Subcutaneous adipose tissue (tissue), 4 donors: ENCODE measurements around the gene KRTAP10-2. TPM values are rescaled to one million over a fixed set of nuclear protein-coding genes. Genes with fewer than 3 reads are reported as not detected.

Source experiments
- CTCF ChIP-seq: fragments of 450-650 bp; IDR thresholded peaks from one replicate; pipeline ENCODE4 v1.5.1; 2016; ENCODE audit warnings: low read depth, mild to moderate bottlenecking, control low read depth, antibody characterized with exemption, moderate library complexity
- total RNA-seq, 4 donors: library from RNA; depleted of rRNA; stranded (reverse); fragments of >200 nt; gene quantifications; one replicate each; pipeline ENCODE4 v1.1.0, GENCODE V29; 2016

KRTAP10-2 gene
- total RNA-seq, 4 donors from 2014 or later: not detected

- no peak for TF ChIP-seq CTCF
Measured at GRCh38 chr21:44547656-44548331, 3.5 kb downstream of the KRTAP10-2 start.

GRCh38 chr21:44544566-44544965 is 6.7 kb downstream of the KRTAP10-2 start:
- TF ChIP-seq CTCF: no peak

- no peak for TF ChIP-seq CTCF
Measured at GRCh38 chr21:44542716-44543115, 8.6 kb downstream of the KRTAP10-2 start.

- no peak for TF ChIP-seq CTCF
Measured at GRCh38 chr21:44540741-44541288, 10.5 kb downstream of the KRTAP10-2 start.

- no peak for TF ChIP-seq CTCF
Measured at GRCh38 chr21:44539991-44540666, 11.2 kb downstream of the KRTAP10-2 start, which contains the start of gene KRTAP10-1. Gene KRTAP10-1, minus strand, starts transcription at chr21:44540195. Its CDS starts 45 bp downstream, at chr21:44540150.

GRCh38 chr21:44539046-44539445 is 12.3 kb downstream of the KRTAP10-2 start:
- TF ChIP-seq CTCF: no peak
